Mesothelial cell of epicardium (in vitro differentiated cells): ENCODE data around the gene DSN1. TPM values are rescaled to one million over a fixed set of nuclear protein-coding genes. Genes with fewer than 3 reads are reported as not detected.

Source experiments
- DNase-seq, 2 experiments: peaks; one replicate each; pipeline ENCODE4 v3.0.0; 2021; ENCODE audit warnings: low spot score in 2 of 2; ENCODE audit not compliant: unreplicated experiment in 2 of 2
- H3K27ac Mint-ChIP-seq: 2 replicates; pipeline ENCODE4 v1.8.0; 2021; ENCODE audit warnings: mixed read lengths
- H3K27me3 Mint-ChIP-seq: 2 replicates; pipeline ENCODE4 v1.8.0; 2021; ENCODE audit warnings: low read depth, mixed read lengths
- H3K36me3 Mint-ChIP-seq: 2 replicates; pipeline ENCODE4 v1.8.0; 2021; ENCODE audit warnings: mixed read lengths
- H3K4me1 Mint-ChIP-seq: 2 replicates; pipeline ENCODE4 v1.8.0; 2021; ENCODE audit warnings: mixed read lengths
- H3K4me3 Mint-ChIP-seq: 2 replicates; pipeline ENCODE4 v1.8.0; 2021; ENCODE audit warnings: mild to moderate bottlenecking, moderate library complexity, mixed read lengths
- H3K9me3 Mint-ChIP-seq: 2 replicates; pipeline ENCODE4 v1.8.0; 2021; ENCODE audit warnings: mixed read lengths
- CTCF ChIP-seq: fragments of 200-600 bp; sonication (generic); IDR thresholded peaks from one replicate; pipeline ENCODE4 v1.5.0; 2021; ENCODE audit warnings: antibody characterized with exemption; ENCODE audit not compliant: unreplicated experiment
- total RNA-seq: library from RNA; stranded (reverse); gene quantifications from 3 replicates; pipeline ENCODE4 v1.2.1, GENCODE V29; 2021

DSN1 gene
- total RNA-seq, 1 donor from 2014 or later: 15.1 TPM

GRCh38 chr20:36758276-36758675, 15.3 kb downstream of the DSN1 start:
- H3K9me3 Mint-ChIP-seq: no peaks in the 10 kb centered on the region

GRCh38 chr20:36756496-36756895, 17.1 kb downstream of the DSN1 start:
- no peak for TF ChIP-seq CTCF
- Mint-ChIP-seq H3K27me3 (no peaks in the 10 kb centered on the region), H3K27ac (no peak overlapping the region), H3K4me1 (no peaks in the 10 kb centered on the region), H3K9me3 (no peaks in the 10 kb centered on the region), H3K36me3 (peaks cover 11% of the 10 kb centered on the region), H3K4me3 (no peak overlapping the region)
- DNase-seq: no peak

More at GRCh38 chr20:36758276-36758675, 15.3 kb downstream of the DSN1 start:
- Mint-ChIP-seq H3K36me3 (peaks cover 6% of the 10 kb centered on the region), H3K4me1 (no peaks in the 10 kb centered on the region), H3K27ac (no peak overlapping the region), H3K27me3 (no peaks in the 10 kb centered on the region), H3K4me3 (no peak overlapping the region)
- no peak for TF ChIP-seq CTCF
- no peak for DNase-seq

- H3K27ac Mint-ChIP-seq: peak overlapping the region; percentile 35
- no peaks in the 10 kb centered on the region for H3K9me3 Mint-ChIP-seq
- H3K4me1 Mint-ChIP-seq: no peaks in the 10 kb centered on the region
- no peak overlapping the region for H3K4me3 Mint-ChIP-seq
- no peak for DNase-seq
- TF ChIP-seq CTCF: no peak
- peaks cover 15% of the 10 kb centered on the region for H3K36me3 Mint-ChIP-seq
- H3K27me3 Mint-ChIP-seq: no peaks in the 10 kb centered on the region
These were observed 18.8 kb downstream of the DSN1 start for GRCh38 chr20:36754656-36755222.

GRCh38 chr20:36752582-36752981, 21.0 kb downstream of the DSN1 start:
- no peak for DNase-seq
- Mint-ChIP-seq H3K4me3 (no peak overlapping the region), H3K4me1 (no peaks in the 10 kb centered on the region), H3K9me3 (no peaks in the 10 kb centered on the region), H3K27ac (no peak overlapping the region), H3K36me3 (peaks cover 12% of the 10 kb centered on the region), H3K27me3 (no peaks in the 10 kb centered on the region)
- no peak for TF ChIP-seq CTCF

- Mint-ChIP-seq H3K4me3 (peak within 1 kb of the TSS; percentile 90), H3K27me3 (peaks cover 5% of the 10 kb centered on the region), H3K9me3 (no peaks in the 10 kb centered on the region), H3K4me1 (peaks cover 17% of the 10 kb centered on the region), H3K27ac (peak within 1 kb of the TSS; percentile 86), H3K36me3 (peaks cover 4% of the 10 kb centered on the region)
- peak; percentile 87 to 91 for DNase-seq
- TF ChIP-seq CTCF: no peak
These were observed 27.5 kb downstream of the DSN1 start, which contains the start of gene NDRG3 for GRCh38 chr20:36745927-36746659. TSS of gene NDRG3 (minus strand) at chr20:36746090. CDS start at chr20:36721735, 24,355 bp downstream.
